Measurements from ENCODE around the gene UGT1A8.
"Not testable (repeated sequence)": the region's sequence is repeated elsewhere in the genome, so short reads cannot be mapped to it uniquely, and the experiment has no call there.

UGT1A8 gene

DNA sequence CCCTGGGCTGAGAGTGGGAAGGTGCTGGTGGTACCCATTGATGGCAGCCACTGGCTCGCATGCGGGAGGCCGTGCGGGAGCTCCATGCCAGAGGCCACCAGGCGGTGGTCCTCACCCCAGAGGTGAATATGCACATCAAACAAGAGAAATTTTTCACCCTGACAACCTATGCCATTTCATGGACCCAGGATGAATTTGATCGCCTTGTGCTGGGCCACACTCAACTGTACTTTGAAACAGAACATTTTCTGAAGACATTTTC, 129.8 kb downstream of the UGT1A8 start:
- H3K4me2 ChIP-seq (ENCODE audit: low read length), result no peak overlapping the region
- H3K9me3 ChIP-seq (ENCODE audit: insufficient read depth, low read length), result no peaks in the 10 kb centered on the region
- no peaks in the 10 kb centered on the region for H4K20me1 ChIP-seq (ENCODE audit: insufficient read depth, low read length)
- TF ChIP-seq, protein P1, sequence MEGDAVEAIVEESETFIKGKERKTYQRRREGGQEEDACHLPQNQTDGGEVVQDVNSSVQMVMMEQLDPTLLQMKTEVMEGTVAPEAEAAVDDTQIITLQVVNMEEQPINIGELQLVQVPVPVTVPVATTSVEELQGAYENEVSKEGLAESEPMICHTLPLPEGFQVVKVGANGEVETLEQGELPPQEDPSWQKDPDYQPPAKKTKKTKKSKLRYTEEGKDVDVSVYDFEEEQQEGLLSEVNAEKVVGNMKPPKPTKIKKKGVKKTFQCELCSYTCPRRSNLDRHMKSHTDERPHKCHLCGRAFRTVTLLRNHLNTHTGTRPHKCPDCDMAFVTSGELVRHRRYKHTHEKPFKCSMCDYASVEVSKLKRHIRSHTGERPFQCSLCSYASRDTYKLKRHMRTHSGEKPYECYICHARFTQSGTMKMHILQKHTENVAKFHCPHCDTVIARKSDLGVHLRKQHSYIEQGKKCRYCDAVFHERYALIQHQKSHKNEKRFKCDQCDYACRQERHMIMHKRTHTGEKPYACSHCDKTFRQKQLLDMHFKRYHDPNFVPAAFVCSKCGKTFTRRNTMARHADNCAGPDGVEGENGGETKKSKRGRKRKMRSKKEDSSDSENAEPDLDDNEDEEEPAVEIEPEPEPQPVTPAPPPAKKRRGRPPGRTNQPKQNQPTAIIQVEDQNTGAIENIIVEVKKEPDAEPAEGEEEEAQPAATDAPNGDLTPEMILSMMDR (IDR thresholded peaks at IDR 0.05; ENCODE audit: low read depth, low read length), result no peak
- TF ChIP-seq EZH2phosphoT487 (IDR thresholded peaks at IDR 0.05; ENCODE audit: low read depth), result no peak
- no peaks in the 10 kb centered on the region for H3K27me3 ChIP-seq (ENCODE audit: low read depth, low read length)
- no peaks in the 10 kb centered on the region for H3K4me1 ChIP-seq (ENCODE audit: low read length)
- H2AFZ ChIP-seq (ENCODE audit: low read depth, low read length), result no peak overlapping the region
- no peak overlapping the region for H3K27ac ChIP-seq (ENCODE audit: low read length)
- no peak overlapping the region for H3K9ac ChIP-seq (ENCODE audit: low read length)
- H3K4me3 ChIP-seq (ENCODE audit: low read length), result no peak overlapping the region
- H3K79me2 ChIP-seq (ENCODE audit: low read length), result no peaks in the 10 kb centered on the region
- no peaks in the 10 kb centered on the region for H3K36me3 ChIP-seq (replicated peaks; ENCODE audit: low read depth, low read length)

DNA sequence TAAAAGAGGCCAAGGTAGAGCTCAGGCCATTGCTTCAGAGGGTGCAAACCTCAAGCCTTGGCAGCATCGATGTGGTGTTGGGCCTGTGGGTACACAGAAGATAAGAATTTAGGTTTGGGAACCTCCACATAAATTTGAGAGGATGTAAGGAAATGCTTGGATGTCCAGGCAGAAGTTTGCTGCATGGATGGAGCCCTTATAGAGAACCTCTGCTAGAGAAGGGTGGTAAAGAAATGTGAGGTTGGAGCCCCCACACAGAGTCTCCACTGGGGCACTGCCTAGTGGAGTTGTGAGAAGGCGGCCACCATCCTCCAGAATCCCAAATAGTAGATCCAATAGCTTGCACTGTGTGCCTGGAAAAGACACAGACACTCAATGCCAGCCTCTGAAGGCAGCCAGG, 133.3 kb downstream of the UGT1A8 start:
- not testable (repeated sequence) for H3K79me2 ChIP-seq (ENCODE audit: low read length); H3K27me3 ChIP-seq (ENCODE audit: low read depth, low read length); H3K4me3 ChIP-seq (ENCODE audit: low read length); H3K4me2 ChIP-seq (ENCODE audit: low read length); H3K9ac ChIP-seq (ENCODE audit: low read length); H4K20me1 ChIP-seq (ENCODE audit: insufficient read depth, low read length); H2AFZ ChIP-seq (ENCODE audit: low read depth, low read length); H3K4me1 ChIP-seq (ENCODE audit: low read length); H3K27ac ChIP-seq (ENCODE audit: low read length); H3K9me3 ChIP-seq (ENCODE audit: insufficient read depth, low read length); H3K36me3 ChIP-seq (replicated peaks; ENCODE audit: low read depth, low read length)

DNA sequence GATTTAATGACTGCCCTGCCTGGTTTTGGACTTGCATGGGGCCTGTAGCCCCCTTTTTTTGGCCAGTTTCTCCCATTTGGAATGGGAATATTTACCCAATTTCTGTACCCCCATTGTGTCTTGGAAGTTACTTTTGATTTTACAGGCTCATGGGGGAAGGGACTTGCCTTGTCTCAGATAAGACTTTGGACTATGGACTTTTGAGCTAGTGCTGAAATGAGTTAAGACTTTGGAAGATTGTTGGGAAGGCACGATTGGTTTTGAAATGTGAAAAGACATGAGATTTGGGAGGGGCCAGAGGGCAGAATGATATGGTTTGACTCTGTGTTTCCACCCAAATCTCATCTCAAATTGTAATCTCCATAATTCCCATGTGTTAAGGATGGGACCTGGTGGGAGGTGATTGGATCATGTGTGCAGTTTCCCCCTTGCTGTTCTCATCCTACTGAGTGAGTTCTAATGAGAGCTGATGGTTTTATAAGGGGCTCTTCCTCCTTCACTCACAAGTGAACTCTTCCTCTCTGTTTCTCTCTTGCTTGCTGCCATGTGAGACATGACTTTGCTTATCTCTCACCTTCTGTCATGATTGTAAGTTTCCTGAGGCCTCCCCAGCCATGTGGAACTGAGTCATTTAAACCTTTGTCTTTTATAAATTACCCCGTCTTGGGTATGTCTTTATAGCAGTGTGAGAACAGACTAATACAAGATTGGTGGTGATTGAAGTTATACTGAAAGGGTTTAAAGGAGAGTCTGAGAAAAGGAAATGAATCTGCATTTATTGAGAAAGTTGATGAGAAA, 134.0 kb downstream of the UGT1A8 start:
- not testable (repeated sequence) for H3K9me3 ChIP-seq (ENCODE audit: insufficient read depth, low read length); H2AFZ ChIP-seq (ENCODE audit: low read depth, low read length); H3K27me3 ChIP-seq (ENCODE audit: low read depth, low read length); H3K4me1 ChIP-seq (ENCODE audit: low read length); H4K20me1 ChIP-seq (ENCODE audit: insufficient read depth, low read length); H3K36me3 ChIP-seq (replicated peaks; ENCODE audit: low read depth, low read length); H3K4me2 ChIP-seq (ENCODE audit: low read length); H3K4me3 ChIP-seq (ENCODE audit: low read length); H3K79me2 ChIP-seq (ENCODE audit: low read length); H3K27ac ChIP-seq (ENCODE audit: low read length); H3K9ac ChIP-seq (ENCODE audit: low read length)

DNA sequence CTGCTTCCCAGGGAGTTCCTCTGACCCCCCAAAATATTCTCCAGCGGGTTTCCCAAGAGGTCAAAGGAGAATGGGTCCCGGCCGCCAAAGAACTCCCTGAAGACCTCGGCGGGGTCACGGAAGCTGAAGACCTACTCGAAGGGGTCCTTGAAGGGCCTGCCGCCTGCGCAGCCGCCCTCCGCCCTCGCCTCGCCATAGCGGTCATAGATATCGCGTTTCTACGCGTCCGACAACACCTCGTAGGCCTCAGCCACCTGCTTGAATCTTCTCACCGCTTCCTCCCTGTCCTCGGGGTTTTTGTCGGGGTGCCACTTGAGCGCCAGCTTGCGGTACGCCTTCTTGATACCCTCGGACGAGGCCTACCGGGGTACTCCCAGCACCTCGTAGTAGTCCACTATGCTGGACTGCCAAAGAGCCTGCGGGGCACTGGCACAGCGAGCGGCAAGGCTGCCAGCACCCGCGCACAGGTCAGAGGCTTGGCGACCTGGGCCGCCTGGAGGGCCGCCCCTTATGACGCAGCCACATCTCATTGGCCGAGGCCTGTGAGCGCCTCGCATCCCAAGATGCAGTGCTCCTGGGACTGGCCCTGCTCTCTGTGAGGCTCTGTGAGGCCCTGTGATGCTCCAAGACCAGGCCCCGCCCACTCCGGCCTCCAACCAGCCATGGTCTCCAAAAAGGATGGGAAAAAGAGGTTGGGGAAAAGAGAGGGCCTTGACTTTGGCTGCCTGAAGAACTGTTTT, 137.6 kb downstream of the UGT1A8 start:
- Histone ChIP-seq H3K79me2 (ENCODE audit: low read length) (no peaks in the 10 kb centered on the region), H3K4me1 (ENCODE audit: low read length) (no peaks in the 10 kb centered on the region), H3K27me3 (ENCODE audit: low read depth, low read length) (no peaks in the 10 kb centered on the region), H3K27ac (ENCODE audit: low read length) (no peak overlapping the region), H2AFZ (ENCODE audit: low read depth, low read length) (no peak overlapping the region), H3K9me3 (ENCODE audit: insufficient read depth, low read length) (no peaks in the 10 kb centered on the region), H4K20me1 (ENCODE audit: insufficient read depth, low read length) (no peaks in the 10 kb centered on the region), H3K36me3 (replicated peaks; ENCODE audit: low read depth, low read length) (no peaks in the 10 kb centered on the region), H3K4me3 (ENCODE audit: low read length) (no peak overlapping the region), H3K4me2 (ENCODE audit: low read length) (no peak overlapping the region), H3K9ac (ENCODE audit: low read length) (no peak overlapping the region)
- TF ChIP-seq, protein P1 (IDR thresholded peaks at IDR 0.05; ENCODE audit: low read depth, low read length), result no peak
- TF ChIP-seq EZH2phosphoT487 (IDR thresholded peaks at IDR 0.05; ENCODE audit: low read depth), result no peak

DNA sequence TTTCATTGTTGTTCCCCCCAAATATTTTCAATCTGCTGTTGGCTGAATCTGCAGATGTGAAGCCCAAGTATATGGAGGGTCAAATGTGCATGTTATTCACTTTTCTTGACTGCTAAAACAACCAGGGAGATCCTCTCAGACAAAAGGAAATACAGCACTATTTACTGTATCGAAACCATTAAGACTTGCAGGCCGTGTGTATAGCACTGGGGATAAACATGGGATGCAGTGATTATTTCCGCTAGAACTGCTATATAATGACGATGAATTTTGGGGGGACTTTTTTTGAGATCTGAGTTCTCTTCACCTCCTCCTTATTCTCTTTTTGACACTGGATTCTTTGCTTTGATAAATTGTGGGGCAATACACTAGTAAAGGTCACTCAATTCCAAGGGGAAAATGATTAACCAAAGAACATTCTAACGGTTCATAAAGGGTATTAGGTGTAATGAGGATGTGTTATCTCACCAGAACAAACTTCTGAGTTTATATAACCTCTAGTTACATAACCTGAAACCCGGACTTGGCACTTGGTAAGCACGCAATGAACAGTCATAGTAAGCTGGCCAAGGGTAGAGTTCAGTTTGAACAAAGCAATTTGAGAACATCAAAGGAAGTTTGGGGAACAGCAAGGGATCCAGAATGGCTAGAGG, 139.1 kb downstream of the UGT1A8 start:
- H3K27me3 ChIP-seq (ENCODE audit: low read depth, low read length), result no peaks in the 10 kb centered on the region
- H3K4me1 ChIP-seq (ENCODE audit: low read length), result no peaks in the 10 kb centered on the region
- TF ChIP-seq EZH2phosphoT487 (IDR thresholded peaks at IDR 0.05; ENCODE audit: low read depth), result no peak
- TF ChIP-seq, protein P1 (IDR thresholded peaks at IDR 0.05; ENCODE audit: low read depth, low read length), result no peak
- no peak overlapping the region for H3K4me3 ChIP-seq (ENCODE audit: low read length)
- no peaks in the 10 kb centered on the region for H3K79me2 ChIP-seq (ENCODE audit: low read length)
- H3K4me2 ChIP-seq (ENCODE audit: low read length), result no peak overlapping the region
- H3K9ac ChIP-seq (ENCODE audit: low read length), result no peak overlapping the region
- no peaks in the 10 kb centered on the region for H3K9me3 ChIP-seq (ENCODE audit: insufficient read depth, low read length)
- no peak overlapping the region for H2AFZ ChIP-seq (ENCODE audit: low read depth, low read length)
- H3K36me3 ChIP-seq (replicated peaks; ENCODE audit: low read depth, low read length), result no peaks in the 10 kb centered on the region
- H3K27ac ChIP-seq (ENCODE audit: low read length), result no peak overlapping the region
- H4K20me1 ChIP-seq (ENCODE audit: insufficient read depth, low read length), result no peaks in the 10 kb centered on the region

Measured in OCI-LY3 (cell line).